Measurements from ENCODE around the gene MAP2K3.
"Not testable (repeated sequence)": the region's sequence is repeated elsewhere in the genome, so short reads cannot be mapped to it uniquely, and the experiment has no call there.

- TF ChIP-seq YY2 (tag by site-specific recombination; IDR thresholded peaks at IDR 0.05); PRDM10 (tag by site-specific recombination; IDR thresholded peaks at IDR 0.05); ATF2 (tag by site-specific recombination; IDR thresholded peaks at IDR 0.05; ENCODE audit: low read depth); ZNF121 (tag by site-specific recombination; IDR thresholded peaks at IDR 0.05); KLF1 (tag by site-specific recombination; IDR thresholded peaks at IDR 0.05); CTCF (tag by site-specific recombination; IDR thresholded peaks at IDR 0.05); ZNF660 (tag by site-specific recombination; IDR thresholded peaks at IDR 0.05); ZNF777 (tag by site-specific recombination; IDR thresholded peaks at IDR 0.05; ENCODE audit: borderline replicate concordance); ZNF521 (tag by site-specific recombination; IDR thresholded peaks at IDR 0.05); HOXA7 (CRISPR knock-in tag; IDR thresholded peaks at IDR 0.05; ENCODE audit: borderline replicate concordance); ZSCAN18 (tag by site-specific recombination; IDR thresholded peaks at IDR 0.05); ZNF362 (tag by site-specific recombination; IDR thresholded peaks at IDR 0.05): not testable (repeated sequence)
These were observed 56.8 kb downstream of the MAP2K3 start for GRCh38 chr17:21341279-21341678.

Data from HEK293 (cell line).